ENCODE measurements around the gene DPP4. TPM values are rescaled to one million over a fixed set of nuclear protein-coding genes. Genes with fewer than 3 reads are reported as not detected.

Gene DPP4
- polyA plus RNA-seq, 1 donor (not counting 4 experiments of a cell fraction or from before 2014, with no cell fraction given), result 1.1 TPM

DNA sequence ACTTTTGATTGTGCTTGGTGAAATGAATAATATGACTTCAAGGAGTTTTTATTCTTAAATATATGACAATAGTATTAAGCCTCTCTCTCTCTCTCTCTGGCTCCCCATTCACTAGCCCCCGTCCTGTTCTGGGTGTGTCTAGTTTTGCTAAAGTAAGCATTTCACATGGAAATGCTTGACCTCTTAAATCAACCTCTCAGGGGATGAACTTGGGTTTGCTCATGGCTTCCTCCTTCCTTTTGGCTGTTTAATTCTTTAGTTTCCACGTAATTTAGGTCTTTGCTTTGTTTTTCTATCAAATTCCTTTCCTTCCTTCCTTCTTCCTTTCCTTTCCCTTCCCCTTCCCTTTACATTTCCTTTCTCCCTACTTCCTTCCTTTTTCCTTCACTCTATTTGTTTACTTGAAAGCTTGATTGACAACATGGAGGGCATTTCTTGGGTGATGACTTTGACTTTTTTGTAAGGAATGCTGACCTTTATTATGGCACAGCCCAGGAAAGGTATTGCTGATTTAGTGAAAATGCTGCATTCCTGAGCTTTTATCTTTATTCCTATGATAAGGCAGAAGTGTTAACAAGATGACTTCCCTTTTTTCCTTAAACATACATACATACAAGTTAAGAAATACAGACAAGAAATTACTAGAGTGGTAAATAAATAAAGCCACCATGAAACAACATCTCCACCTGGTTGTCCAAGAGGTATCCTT, 3.6 kb downstream of the DPP4 start:
- TF ChIP-seq, protein P1, sequence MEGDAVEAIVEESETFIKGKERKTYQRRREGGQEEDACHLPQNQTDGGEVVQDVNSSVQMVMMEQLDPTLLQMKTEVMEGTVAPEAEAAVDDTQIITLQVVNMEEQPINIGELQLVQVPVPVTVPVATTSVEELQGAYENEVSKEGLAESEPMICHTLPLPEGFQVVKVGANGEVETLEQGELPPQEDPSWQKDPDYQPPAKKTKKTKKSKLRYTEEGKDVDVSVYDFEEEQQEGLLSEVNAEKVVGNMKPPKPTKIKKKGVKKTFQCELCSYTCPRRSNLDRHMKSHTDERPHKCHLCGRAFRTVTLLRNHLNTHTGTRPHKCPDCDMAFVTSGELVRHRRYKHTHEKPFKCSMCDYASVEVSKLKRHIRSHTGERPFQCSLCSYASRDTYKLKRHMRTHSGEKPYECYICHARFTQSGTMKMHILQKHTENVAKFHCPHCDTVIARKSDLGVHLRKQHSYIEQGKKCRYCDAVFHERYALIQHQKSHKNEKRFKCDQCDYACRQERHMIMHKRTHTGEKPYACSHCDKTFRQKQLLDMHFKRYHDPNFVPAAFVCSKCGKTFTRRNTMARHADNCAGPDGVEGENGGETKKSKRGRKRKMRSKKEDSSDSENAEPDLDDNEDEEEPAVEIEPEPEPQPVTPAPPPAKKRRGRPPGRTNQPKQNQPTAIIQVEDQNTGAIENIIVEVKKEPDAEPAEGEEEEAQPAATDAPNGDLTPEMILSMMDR (optimal IDR thresholded peaks at IDR 0.05 in 1 of 3, IDR thresholded peaks at IDR 0.05 in 1 of 3, conservative IDR thresholded peaks at IDR 0.05 in 1 of 3; ENCODE audit: extremely low read depth in 1 of 3, insufficient read depth in 2 of 3, low read length in 3 of 3), result no peak
- no peak for TF ChIP-seq EZH2 (IDR thresholded peaks at IDR 0.05; ENCODE audit: low read length)
- no peaks in the 10 kb centered on the region for H4K20me1 ChIP-seq (ENCODE audit: control insufficient read depth, extremely low read depth, insufficient read depth, low read length)
- H3K36me3 ChIP-seq (ENCODE audit: control insufficient read depth in 2 of 2, extremely low read depth in 1 of 2, insufficient read depth in 2 of 2, low read length in 2 of 2), result no peaks in the 10 kb centered on the region
- H2AFZ ChIP-seq (ENCODE audit: control insufficient read depth, low read length), result no peak overlapping the region
- no peaks in the 10 kb centered on the region for H3K79me2 ChIP-seq (ENCODE audit: control insufficient read depth, insufficient read depth, low read length)
- H3K4me3 ChIP-seq (ENCODE audit: control insufficient read depth in 2 of 3, extremely low read depth in 1 of 3, insufficient read depth in 2 of 3, low read depth in 1 of 3, low read length in 3 of 3), result no peak overlapping the region
- H3K27me3 ChIP-seq (ENCODE audit: control insufficient read depth, extremely low read depth, insufficient read depth, low read length), result no peaks in the 10 kb centered on the region
- H3K4me2 ChIP-seq (ENCODE audit: control insufficient read depth, extremely low read depth, insufficient read depth, low read depth, low read length), result no peak overlapping the region
- no peaks in the 10 kb centered on the region for H3K9me1 ChIP-seq (ENCODE audit: control insufficient read depth, extremely low read depth, insufficient read depth, low read length)
- no peak overlapping the region for H3K9ac ChIP-seq (ENCODE audit: control insufficient read depth, extremely low read depth, insufficient read depth, low read length)
- no peaks in the 10 kb centered on the region for H3K9me3 ChIP-seq (ENCODE audit: control insufficient read depth, low read depth, low read length)
- no peak for DNase-seq (ENCODE audit: low read depth, low spot score)
- no peak for FAIRE-seq
- dilution Hi-C loops (cut with MboI; ENCODE audit: extremely low pct_ligation_motif_present, low sequenced_read_pairs), result no loop called here
- no peak overlapping the region for H3K27ac ChIP-seq (ENCODE audit: control insufficient read depth, insufficient read depth, low read length)
- H3K4me1 ChIP-seq (ENCODE audit: control insufficient read depth, extremely low read depth, insufficient read depth, low read length), result peaks cover 12% of the 10 kb centered on the region

DNA sequence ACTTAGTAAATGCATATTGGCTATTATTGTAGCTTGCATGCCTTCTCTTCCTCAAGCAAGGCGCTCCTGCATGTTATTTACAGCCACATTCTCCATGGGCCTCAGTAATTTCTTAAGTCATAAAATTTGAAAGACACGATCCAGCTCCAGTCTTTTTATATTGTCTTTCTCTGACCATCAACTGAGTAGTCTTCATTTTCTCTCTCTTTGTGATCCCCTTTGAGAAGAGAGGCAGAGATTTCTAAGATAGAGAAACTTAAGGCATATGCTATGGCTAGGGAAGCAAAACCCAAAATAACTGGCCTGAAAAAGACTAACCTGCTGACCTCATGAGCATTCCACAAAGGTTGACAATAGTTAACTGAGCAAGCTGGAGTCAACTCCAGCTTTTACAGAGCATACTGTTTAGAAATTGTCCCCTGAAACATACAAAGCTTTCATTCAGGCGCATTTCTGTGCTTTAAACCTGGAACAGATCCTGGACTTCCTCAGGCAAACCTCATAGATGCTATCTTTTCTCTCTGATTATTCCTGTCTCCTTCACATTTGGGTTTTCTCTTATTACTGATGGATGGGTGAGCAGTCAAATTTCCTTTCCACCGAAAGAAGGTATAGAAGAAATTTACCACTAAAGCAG, 4.6 kb downstream of the DPP4 start:
- no peak overlapping the region for H3K4me3 ChIP-seq (ENCODE audit: control insufficient read depth in 2 of 3, extremely low read depth in 1 of 3, insufficient read depth in 2 of 3, low read depth in 1 of 3, low read length in 3 of 3)
- no peaks in the 10 kb centered on the region for H3K36me3 ChIP-seq (ENCODE audit: control insufficient read depth in 2 of 2, extremely low read depth in 1 of 2, insufficient read depth in 2 of 2, low read length in 2 of 2)
- H2AFZ ChIP-seq (ENCODE audit: control insufficient read depth, low read length), result no peak overlapping the region
- no peak overlapping the region for H3K27ac ChIP-seq (ENCODE audit: control insufficient read depth, insufficient read depth, low read length)
- no peaks in the 10 kb centered on the region for H3K9me3 ChIP-seq (ENCODE audit: control insufficient read depth, low read depth, low read length)
- DNase-seq (ENCODE audit: low read depth, low spot score), result no peak
- peaks cover 9% of the 10 kb centered on the region for H3K4me1 ChIP-seq (ENCODE audit: control insufficient read depth, extremely low read depth, insufficient read depth, low read length)
- H3K79me2 ChIP-seq (ENCODE audit: control insufficient read depth, insufficient read depth, low read length), result no peaks in the 10 kb centered on the region
- no peak overlapping the region for H3K4me2 ChIP-seq (ENCODE audit: control insufficient read depth, extremely low read depth, insufficient read depth, low read depth, low read length)
- TF ChIP-seq EZH2 (IDR thresholded peaks at IDR 0.05; ENCODE audit: low read length), result no peak
- TF ChIP-seq, protein P1 (optimal IDR thresholded peaks at IDR 0.05 in 1 of 3, IDR thresholded peaks at IDR 0.05 in 1 of 3, conservative IDR thresholded peaks at IDR 0.05 in 1 of 3; ENCODE audit: extremely low read depth in 1 of 3, insufficient read depth in 2 of 3, low read length in 3 of 3), result no peak
- no peak for FAIRE-seq
- H3K27me3 ChIP-seq (ENCODE audit: control insufficient read depth, extremely low read depth, insufficient read depth, low read length), result no peaks in the 10 kb centered on the region
- H3K9ac ChIP-seq (ENCODE audit: control insufficient read depth, extremely low read depth, insufficient read depth, low read length), result no peak overlapping the region
- dilution Hi-C loops (cut with MboI; ENCODE audit: extremely low pct_ligation_motif_present, low sequenced_read_pairs), result no loop called here
- H4K20me1 ChIP-seq (ENCODE audit: control insufficient read depth, extremely low read depth, insufficient read depth, low read length), result no peaks in the 10 kb centered on the region
- H3K9me1 ChIP-seq (ENCODE audit: control insufficient read depth, extremely low read depth, insufficient read depth, low read length), result no peaks in the 10 kb centered on the region

All from keratinocyte (primary cell).